Endothelial cell (in vitro differentiated cells): Measurements from ENCODE around the gene LSAMP. TPM values are rescaled to one million over a fixed set of nuclear protein-coding genes. Genes with fewer than 3 reads are reported as not detected.

Experiments
- DNase-seq: peaks from one replicate; pipeline ENCODE4 v3.0.0; 2021; ENCODE audit warnings: low spot score
- H3K27ac Mint-ChIP-seq: one replicate; pipeline ENCODE4 v1.8.0; 2021; ENCODE audit warnings: mixed read lengths, inconsistent platforms; ENCODE audit not compliant: unreplicated experiment
- H3K27me3 Mint-ChIP-seq: one replicate; pipeline ENCODE4 v1.8.0; 2021; ENCODE audit warnings: mild to moderate bottlenecking, moderate library complexity, mixed read lengths, inconsistent platforms; ENCODE audit not compliant: unreplicated experiment
- H3K36me3 Mint-ChIP-seq: one replicate; pipeline ENCODE4 v1.8.0; 2021; ENCODE audit warnings: mild to moderate bottlenecking, low read depth, mixed read lengths, inconsistent platforms; ENCODE audit not compliant: unreplicated experiment
- H3K4me1 Mint-ChIP-seq: one replicate; pipeline ENCODE4 v1.8.0; 2021; ENCODE audit warnings: mild to moderate bottlenecking, mixed read lengths, inconsistent platforms; ENCODE audit not compliant: unreplicated experiment
- H3K4me3 Mint-ChIP-seq: one replicate; pipeline ENCODE4 v1.8.0; 2021; ENCODE audit warnings: mild to moderate bottlenecking, mixed read lengths, inconsistent platforms; ENCODE audit not compliant: unreplicated experiment
- H3K9me3 Mint-ChIP-seq: one replicate; pipeline ENCODE4 v1.8.0; 2021; ENCODE audit warnings: mixed read lengths, inconsistent platforms; ENCODE audit not compliant: unreplicated experiment
- total RNA-seq: library from RNA; stranded (reverse); fragmentation: NEBNext Ultra II Directional; extraction: Animal tissue kit (Norgen Biotek cat#: 25700); gene quantifications from one replicate; pipeline ENCODE4 v1.2.1, GENCODE V29; 2021; ENCODE audit not compliant: unreplicated experiment
- TF ChIP-seq, protein P1 (sequence below): fragments of 200-600 bp; sonication (generic); IDR thresholded peaks from one replicate; pipeline ENCODE4 v1.5.0; 2021; ENCODE audit warnings: antibody characterized with exemption; ENCODE audit not compliant: unreplicated experiment

LSAMP gene
- total RNA-seq, 1 donor from 2014 or later = 6.1 TPM

DNA sequence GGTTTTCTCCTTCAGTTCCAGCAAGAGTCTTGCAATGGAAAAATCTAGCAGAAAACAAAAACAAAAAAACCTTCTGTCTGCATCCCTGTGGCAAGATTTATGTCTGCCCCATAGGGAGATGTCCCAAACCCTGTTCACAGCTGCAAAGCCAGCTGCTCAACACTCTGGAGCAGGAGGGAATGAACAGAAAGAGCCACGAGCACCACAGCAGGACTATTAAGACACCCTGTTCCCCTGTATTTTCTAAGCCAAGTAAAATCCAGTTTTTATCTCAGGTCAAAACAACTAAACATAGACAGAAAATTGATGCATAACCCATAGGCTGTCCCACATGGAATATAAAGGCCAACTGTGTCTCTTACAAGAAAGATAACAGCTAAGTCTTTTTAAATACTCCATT lies 357.9 kb downstream of the LSAMP start:
- no peaks in the 10 kb centered on the region for H3K4me1 Mint-ChIP-seq
- DNase-seq = no peak
- TF ChIP-seq, protein P1, sequence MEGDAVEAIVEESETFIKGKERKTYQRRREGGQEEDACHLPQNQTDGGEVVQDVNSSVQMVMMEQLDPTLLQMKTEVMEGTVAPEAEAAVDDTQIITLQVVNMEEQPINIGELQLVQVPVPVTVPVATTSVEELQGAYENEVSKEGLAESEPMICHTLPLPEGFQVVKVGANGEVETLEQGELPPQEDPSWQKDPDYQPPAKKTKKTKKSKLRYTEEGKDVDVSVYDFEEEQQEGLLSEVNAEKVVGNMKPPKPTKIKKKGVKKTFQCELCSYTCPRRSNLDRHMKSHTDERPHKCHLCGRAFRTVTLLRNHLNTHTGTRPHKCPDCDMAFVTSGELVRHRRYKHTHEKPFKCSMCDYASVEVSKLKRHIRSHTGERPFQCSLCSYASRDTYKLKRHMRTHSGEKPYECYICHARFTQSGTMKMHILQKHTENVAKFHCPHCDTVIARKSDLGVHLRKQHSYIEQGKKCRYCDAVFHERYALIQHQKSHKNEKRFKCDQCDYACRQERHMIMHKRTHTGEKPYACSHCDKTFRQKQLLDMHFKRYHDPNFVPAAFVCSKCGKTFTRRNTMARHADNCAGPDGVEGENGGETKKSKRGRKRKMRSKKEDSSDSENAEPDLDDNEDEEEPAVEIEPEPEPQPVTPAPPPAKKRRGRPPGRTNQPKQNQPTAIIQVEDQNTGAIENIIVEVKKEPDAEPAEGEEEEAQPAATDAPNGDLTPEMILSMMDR = no peak
- H3K4me3 Mint-ChIP-seq = no peak overlapping the region
- H3K27me3 Mint-ChIP-seq = no peaks in the 10 kb centered on the region
- no peak overlapping the region for H3K27ac Mint-ChIP-seq
- H3K36me3 Mint-ChIP-seq = no peaks in the 10 kb centered on the region
- no peaks in the 10 kb centered on the region for H3K9me3 Mint-ChIP-seq

DNA sequence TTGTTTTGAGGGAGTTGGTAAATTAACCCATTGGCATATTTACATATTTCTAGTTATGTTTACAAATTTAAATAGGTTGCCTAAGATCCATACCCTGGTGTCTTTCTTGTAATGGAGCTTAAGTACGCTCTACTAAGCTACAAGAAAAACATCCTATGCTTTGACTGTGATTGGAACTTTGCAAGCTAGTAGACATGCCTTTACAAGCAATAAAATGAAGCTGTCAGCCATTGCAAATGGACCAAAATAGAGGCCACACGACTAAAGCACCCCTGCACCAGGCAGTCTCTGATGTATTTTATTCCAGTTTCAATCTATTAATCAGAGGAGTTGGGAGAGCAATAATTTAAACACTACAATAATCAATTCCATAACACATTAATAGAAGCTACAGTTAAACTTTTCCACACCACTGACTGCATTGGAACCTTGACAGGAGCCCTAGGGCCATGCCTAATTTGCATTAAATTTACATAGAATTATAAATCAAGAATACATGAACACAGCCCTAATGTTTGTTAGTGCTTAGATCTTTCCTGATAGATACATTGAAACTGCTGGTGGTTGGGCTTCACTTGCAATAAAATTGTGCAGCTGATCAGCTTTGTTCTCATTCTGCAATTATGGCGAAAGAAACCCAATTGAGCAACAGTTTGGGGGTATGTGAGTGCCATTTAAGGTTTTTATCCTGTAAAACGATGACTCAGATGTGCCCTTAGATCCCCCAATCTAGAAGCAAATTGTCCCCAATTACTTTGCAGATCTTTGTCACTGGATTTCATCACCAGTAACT lies 360.1 kb downstream of the LSAMP start:
- Mint-ChIP-seq H3K27ac (no peak overlapping the region), H3K4me1 (no peaks in the 10 kb centered on the region), H3K27me3 (no peaks in the 10 kb centered on the region), H3K9me3 (no peaks in the 10 kb centered on the region), H3K4me3 (no peak overlapping the region), H3K36me3 (no peaks in the 10 kb centered on the region)
- DNase-seq = no peak
- TF ChIP-seq, protein P1 = no peak

DNA sequence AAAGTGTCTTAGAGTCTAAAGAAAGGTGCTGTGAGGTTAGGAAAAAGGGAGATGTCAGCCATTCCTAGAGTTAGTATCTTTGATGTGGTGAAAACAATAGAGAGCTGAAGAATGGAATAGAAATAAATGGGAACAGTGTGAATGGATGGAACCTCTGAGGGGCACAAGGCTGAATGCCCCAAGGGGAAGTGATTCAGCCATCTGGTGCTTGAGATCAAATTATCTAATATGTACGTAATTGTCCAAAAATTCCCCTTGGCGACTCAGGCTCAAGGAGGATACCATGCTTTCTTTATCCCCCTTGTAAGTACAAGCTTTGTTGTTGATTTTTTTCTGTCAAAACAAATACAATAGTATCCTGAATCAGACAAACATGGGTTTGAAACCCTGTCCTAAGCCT lies 361.6 kb downstream of the LSAMP start:
- Mint-ChIP-seq H3K9me3 (no peaks in the 10 kb centered on the region), H3K27ac (no peak overlapping the region)

DNA sequence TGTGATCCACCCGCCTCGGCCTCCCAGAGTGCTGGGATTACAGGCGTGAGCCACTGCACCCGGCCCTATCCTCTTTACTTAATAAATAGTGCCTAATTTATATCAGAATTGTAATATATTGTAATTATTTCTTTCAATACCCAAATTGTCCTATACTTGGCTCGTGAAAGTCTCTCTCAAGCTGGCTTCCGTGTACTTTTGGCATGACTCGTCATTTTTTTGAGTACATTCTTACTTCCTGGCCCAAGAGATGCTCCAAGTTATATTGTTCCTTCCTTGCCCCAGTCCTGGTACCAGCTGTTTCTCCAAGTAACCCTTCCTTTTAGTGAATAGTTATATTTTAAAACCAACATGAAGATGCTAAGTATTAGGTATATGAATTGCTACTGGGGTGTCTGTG lies 366.7 kb downstream of the LSAMP start:
- no peak overlapping the region for H3K27ac Mint-ChIP-seq
- no peaks in the 10 kb centered on the region for H3K9me3 Mint-ChIP-seq
- DNase-seq = no peak
- H3K36me3 Mint-ChIP-seq = no peaks in the 10 kb centered on the region
- TF ChIP-seq, protein P1 = no peak
- H3K4me3 Mint-ChIP-seq = no peak overlapping the region
- no peaks in the 10 kb centered on the region for H3K27me3 Mint-ChIP-seq
- no peaks in the 10 kb centered on the region for H3K4me1 Mint-ChIP-seq

More for the DNA sequence above, 361.6 kb downstream of the LSAMP start:
- DNase-seq = no peak
- Mint-ChIP-seq H3K27me3 (no peaks in the 10 kb centered on the region), H3K4me3 (no peak overlapping the region), H3K4me1 (no peaks in the 10 kb centered on the region), H3K36me3 (no peaks in the 10 kb centered on the region)
- TF ChIP-seq, protein P1 = no peak

DNA sequence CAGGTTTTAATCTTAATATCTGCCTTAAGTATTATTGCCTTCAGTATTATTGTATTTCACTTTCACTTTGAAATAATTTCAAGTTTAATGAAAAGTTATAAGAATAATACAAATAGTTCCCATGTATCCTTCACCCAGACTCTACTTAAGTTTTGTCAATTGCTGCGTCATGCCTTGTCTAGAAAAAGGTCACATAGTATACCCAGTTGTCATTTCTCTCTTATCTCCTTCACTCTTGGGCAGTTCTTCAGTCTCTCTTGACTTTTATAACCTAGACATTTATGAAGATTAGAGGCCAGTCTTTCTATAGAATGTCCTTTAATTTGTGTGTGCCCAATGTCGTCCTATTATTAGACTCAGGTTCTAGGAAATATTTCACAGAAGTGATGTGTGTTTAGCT lies 367.7 kb downstream of the LSAMP start:
- TF ChIP-seq, protein P1 = no peak
- Mint-ChIP-seq H3K4me3 (no peak overlapping the region), H3K27me3 (no peaks in the 10 kb centered on the region), H3K9me3 (no peaks in the 10 kb centered on the region), H3K27ac (no peak overlapping the region), H3K36me3 (no peaks in the 10 kb centered on the region), H3K4me1 (no peaks in the 10 kb centered on the region)
- no peak for DNase-seq
